Measurements from ENCODE around the gene SLCO2A1. TPM values are rescaled to one million over a fixed set of nuclear protein-coding genes. Genes with fewer than 3 reads are reported as not detected.

Gene SLCO2A1
- total RNA-seq, 1 donor from 2014 or later: 18.0 TPM

DNA sequence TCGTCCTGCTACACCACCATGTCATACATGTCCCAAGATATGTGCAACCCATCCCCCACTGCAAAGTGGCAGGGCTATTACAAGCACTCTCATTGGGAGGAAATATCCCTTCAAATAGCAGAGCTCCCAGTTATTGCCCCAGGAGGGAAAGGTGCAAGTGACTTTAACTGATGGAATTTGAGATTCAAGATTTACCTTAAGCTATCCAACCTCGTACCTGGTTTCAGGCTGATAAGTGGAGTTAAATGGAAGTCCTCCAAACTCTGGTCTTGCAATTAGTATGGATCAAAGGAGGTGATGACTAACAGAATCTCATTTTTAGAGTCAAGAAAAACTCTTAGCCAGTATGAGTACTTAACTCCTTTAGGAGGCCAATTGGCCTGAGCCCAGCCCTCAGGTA lies 2.1 kb downstream of the SLCO2A1 start:
- intact Hi-C loops (cut with micrococcal nuclease): no loop called here
- peaks cover 25% of the 10 kb centered on the region for H3K27me3 ChIP-seq (ENCODE audit: low read depth)

DNA sequence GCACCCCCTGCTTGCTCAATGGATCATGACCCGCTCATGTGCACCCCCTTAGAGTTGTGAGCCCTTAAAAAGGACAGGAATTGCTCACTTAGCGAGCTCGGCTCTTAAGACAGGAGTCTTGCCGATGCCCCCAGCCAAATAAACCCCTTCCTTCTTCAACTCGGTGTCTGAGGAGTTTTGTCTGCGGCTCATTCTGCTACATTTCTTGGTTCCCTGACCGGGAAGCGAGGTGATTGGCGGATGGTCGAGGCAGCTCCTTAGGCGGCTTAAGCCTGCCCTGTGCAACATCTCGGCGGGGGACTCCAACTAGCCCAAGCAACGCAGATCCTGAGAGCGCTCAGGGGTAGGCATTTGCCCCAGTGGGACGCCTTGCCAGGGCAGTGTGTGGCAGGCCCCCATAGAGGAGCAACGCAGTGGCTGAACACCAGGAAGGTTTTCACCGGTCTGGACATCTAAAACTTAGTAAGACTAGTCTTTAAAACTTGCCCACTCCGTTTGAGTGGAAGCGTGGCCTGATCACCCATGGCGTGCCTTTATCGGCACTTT lies 9.5 kb downstream of the SLCO2A1 start:
- Histone ChIP-seq H3K36me3 (no peaks in the 10 kb centered on the region), H3K27ac (replicated peaks) (no peak overlapping the region), H3K4me3 (no peak overlapping the region), H3K9me3 (replicated peaks) (no peaks in the 10 kb centered on the region), H3K27me3 (ENCODE audit: low read depth) (no peaks in the 10 kb centered on the region), H3K4me1 (peaks cover 12% of the 10 kb centered on the region)
- intact Hi-C loops (cut with micrococcal nuclease): no loop called here
- no peak for DNase-seq
- TF ChIP-seq, protein P1, sequence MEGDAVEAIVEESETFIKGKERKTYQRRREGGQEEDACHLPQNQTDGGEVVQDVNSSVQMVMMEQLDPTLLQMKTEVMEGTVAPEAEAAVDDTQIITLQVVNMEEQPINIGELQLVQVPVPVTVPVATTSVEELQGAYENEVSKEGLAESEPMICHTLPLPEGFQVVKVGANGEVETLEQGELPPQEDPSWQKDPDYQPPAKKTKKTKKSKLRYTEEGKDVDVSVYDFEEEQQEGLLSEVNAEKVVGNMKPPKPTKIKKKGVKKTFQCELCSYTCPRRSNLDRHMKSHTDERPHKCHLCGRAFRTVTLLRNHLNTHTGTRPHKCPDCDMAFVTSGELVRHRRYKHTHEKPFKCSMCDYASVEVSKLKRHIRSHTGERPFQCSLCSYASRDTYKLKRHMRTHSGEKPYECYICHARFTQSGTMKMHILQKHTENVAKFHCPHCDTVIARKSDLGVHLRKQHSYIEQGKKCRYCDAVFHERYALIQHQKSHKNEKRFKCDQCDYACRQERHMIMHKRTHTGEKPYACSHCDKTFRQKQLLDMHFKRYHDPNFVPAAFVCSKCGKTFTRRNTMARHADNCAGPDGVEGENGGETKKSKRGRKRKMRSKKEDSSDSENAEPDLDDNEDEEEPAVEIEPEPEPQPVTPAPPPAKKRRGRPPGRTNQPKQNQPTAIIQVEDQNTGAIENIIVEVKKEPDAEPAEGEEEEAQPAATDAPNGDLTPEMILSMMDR (IDR thresholded peaks at IDR 0.05; ENCODE audit: borderline replicate concordance): no peak

More for the DNA sequence above, 2.1 kb downstream of the SLCO2A1 start:
- DNase-seq: no peak
- Histone ChIP-seq H3K9me3 (replicated peaks) (no peaks in the 10 kb centered on the region), H3K4me3 (peak overlapping the region; percentile 76), H3K4me1 (peaks cover 20% of the 10 kb centered on the region), H3K27ac (replicated peaks) (no peak overlapping the region), H3K36me3 (no peaks in the 10 kb centered on the region)
- TF ChIP-seq, protein P1 (IDR thresholded peaks at IDR 0.05; ENCODE audit: borderline replicate concordance): no peak

DNA sequence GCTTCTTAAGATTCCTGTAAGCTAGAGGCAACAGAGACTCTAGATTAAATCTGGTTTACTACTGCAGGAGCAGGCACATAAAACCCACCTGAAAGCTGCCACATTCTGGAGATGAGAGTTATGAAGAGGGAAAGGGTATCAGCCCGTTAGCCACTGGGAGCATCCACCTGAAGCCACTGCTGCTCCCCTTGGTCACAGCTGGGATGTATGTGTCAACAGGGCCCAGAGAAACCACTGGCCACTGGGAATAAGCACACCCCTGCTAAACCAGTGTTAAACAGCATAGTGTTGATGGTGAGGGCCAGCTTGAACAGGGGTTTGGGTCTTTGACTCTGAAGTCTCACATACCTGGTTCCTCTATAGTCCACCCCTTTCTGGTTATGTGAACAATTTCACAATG lies 10.9 kb downstream of the SLCO2A1 start:
- Histone ChIP-seq H3K27me3 (ENCODE audit: low read depth) (no peaks in the 10 kb centered on the region), H3K36me3 (no peaks in the 10 kb centered on the region), H3K4me3 (no peak overlapping the region), H3K9me3 (replicated peaks) (no peaks in the 10 kb centered on the region), H3K4me1 (peaks cover 12% of the 10 kb centered on the region), H3K27ac (replicated peaks) (no peak overlapping the region)
- intact Hi-C loops (cut with micrococcal nuclease): no loop called here
- TF ChIP-seq, protein P1 (IDR thresholded peaks at IDR 0.05; ENCODE audit: borderline replicate concordance): no peak
- DNase-seq: no peak

DNA sequence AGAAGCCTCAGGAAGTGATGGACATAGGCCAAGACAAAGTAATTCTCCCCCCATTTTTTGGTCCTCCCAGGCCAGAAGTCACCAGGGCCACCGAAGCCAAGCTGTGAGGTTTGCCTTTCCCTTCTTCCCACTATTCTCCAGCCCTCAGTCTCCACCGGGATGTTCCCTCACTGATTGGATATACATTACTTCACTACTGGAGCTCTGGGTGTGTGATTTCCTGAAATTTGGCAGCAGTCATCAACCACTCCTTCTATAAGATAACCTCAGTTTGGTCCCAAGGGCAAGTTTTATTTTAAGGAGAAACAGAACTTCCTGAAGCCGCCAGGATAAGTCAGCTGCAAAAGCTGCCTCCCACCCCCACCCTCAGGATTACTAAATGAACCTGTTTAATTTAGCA lies 11.3 kb downstream of the SLCO2A1 start:
- Histone ChIP-seq H3K9me3 (replicated peaks) (no peaks in the 10 kb centered on the region), H3K27ac (replicated peaks) (no peak overlapping the region), H3K36me3 (no peaks in the 10 kb centered on the region), H3K27me3 (ENCODE audit: low read depth) (no peaks in the 10 kb centered on the region), H3K4me3 (no peak overlapping the region), H3K4me1 (peaks cover 12% of the 10 kb centered on the region)
- TF ChIP-seq, protein P1 (IDR thresholded peaks at IDR 0.05; ENCODE audit: borderline replicate concordance): no peak
- intact Hi-C loops (cut with micrococcal nuclease): no loop called here
- no peak for DNase-seq

DNA sequence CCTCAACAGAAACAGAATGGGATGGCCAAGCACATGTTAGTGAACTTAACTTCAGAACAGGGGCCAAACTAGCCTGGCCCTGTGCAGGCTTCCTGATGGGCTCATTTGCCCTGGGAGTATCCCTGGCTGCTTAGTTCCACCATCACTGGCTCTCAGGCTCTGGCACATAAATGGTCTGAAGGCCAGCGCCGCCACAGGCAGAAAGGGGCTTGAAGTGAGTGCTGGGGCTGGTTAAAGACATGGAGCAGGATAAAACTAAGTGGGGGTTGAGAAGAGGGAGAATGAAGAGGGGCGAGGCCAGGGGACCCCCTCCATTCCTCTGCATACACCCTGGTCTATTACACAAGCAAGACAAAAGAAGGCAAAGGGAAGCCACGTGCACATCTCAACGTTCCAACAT lies 12.2 kb downstream of the SLCO2A1 start:
- Histone ChIP-seq H3K4me3 (no peak overlapping the region), H3K4me1 (peaks cover 12% of the 10 kb centered on the region), H3K36me3 (no peaks in the 10 kb centered on the region), H3K27me3 (ENCODE audit: low read depth) (peaks cover 1% of the 10 kb centered on the region), H3K9me3 (replicated peaks) (no peaks in the 10 kb centered on the region), H3K27ac (replicated peaks) (no peak overlapping the region)
- intact Hi-C loops (cut with micrococcal nuclease): no loop called here
- no peak for DNase-seq
- TF ChIP-seq, protein P1 (IDR thresholded peaks at IDR 0.05; ENCODE audit: borderline replicate concordance): no peak

Measured in left ventricle myocardium inferior (tissue), 1 donor.